GM23338 (cell line): ENCODE results near the gene HDGFL2. TPM values are rescaled to one million over a fixed set of nuclear protein-coding genes. Genes with fewer than 3 reads are reported as not detected.

ENCODE experiments used
- ATAC-seq: fragments of 200-7000 bp; cut with Tn5 transposase; 3 replicates; pipeline ENCODE4 v1.9.1; 2020
- DNase-seq: peaks from one replicate; pipeline ENCODE4 v3.0.0-alpha.2; 2015; ENCODE audit warnings: low spot score
- H2AFZ ChIP-seq: fragments of 200-600 bp; sonication (generic); 2 replicates; pipeline ENCODE4 v1.8.0; 2016; ENCODE audit warnings: antibody characterized with exemption, mild to moderate bottlenecking, moderate library complexity
- H3F3A ChIP-seq: fragments of 200-600 bp; sonication (generic); replicated peaks from 2 replicates; pipeline ENCODE4 v1.8.0; 2017; ENCODE audit warnings: antibody characterized with exemption, mixed run types, low read depth
- H3K27ac ChIP-seq: fragments of 200-600 bp; sonication (generic); 2 replicates; pipeline ENCODE4 v1.6.1; 2016; ENCODE audit warnings: low read depth
- H3K27me3 ChIP-seq: fragments of 200-600 bp; sonication (generic); 2 replicates; pipeline ENCODE4 v1.8.0; 2016; ENCODE audit warnings: mild to moderate bottlenecking, mixed run types, moderate library complexity; ENCODE audit not compliant: insufficient read depth
- H3K36me3 ChIP-seq: fragments of 200-600 bp; sonication (generic); 2 replicates; pipeline ENCODE4 v1.8.0; 2016; ENCODE audit warnings: mild to moderate bottlenecking; ENCODE audit not compliant: insufficient read depth
- H3K4me1 ChIP-seq: fragments of 200-600 bp; sonication (generic); 2 replicates; pipeline ENCODE4 v1.8.0; 2016; ENCODE audit warnings: mild to moderate bottlenecking, moderate library complexity; ENCODE audit not compliant: insufficient read depth
- H3K4me2 ChIP-seq: fragments of 200-600 bp; sonication (generic); 2 replicates; pipeline ENCODE4 v1.7.1; 2017; ENCODE audit warnings: mixed run types
- H3K4me3 ChIP-seq: fragments of 200-600 bp; sonication (generic); 2 replicates; pipeline ENCODE4 v1.6.1; 2016; ENCODE audit warnings: mixed run types
- H3K79me2 ChIP-seq: fragments of 200-600 bp; sonication (generic); replicated peaks from 2 replicates; pipeline ENCODE4 v1.8.0; 2017; ENCODE audit warnings: mild to moderate bottlenecking; ENCODE audit not compliant: insufficient read depth
- H3K9me2 ChIP-seq: fragments of 200-600 bp; sonication (generic); 2 replicates; pipeline ENCODE4 v1.8.0; 2017; ENCODE audit not compliant: insufficient read depth
- H4K20me1 ChIP-seq: fragments of 200-600 bp; sonication (generic); replicated peaks from 2 replicates; pipeline ENCODE4 v1.8.0; 2017; ENCODE audit warnings: mild to moderate bottlenecking; ENCODE audit not compliant: insufficient read depth
- H3K27ac Mint-ChIP-seq: 2 replicates; pipeline ENCODE4 v1.8.0; 2020; ENCODE audit warnings: inconsistent platforms, mild to moderate bottlenecking, moderate library complexity, mixed read lengths
- H3K27me3 Mint-ChIP-seq: 3 replicates; pipeline ENCODE4 v1.8.0; 2022; ENCODE audit warnings: low read depth, mild to moderate bottlenecking, moderate library complexity, mixed read lengths, inconsistent platforms; ENCODE audit not compliant: insufficient read depth, poor library complexity
- H3K36me3 Mint-ChIP-seq: 3 replicates; pipeline ENCODE4 v1.8.0; 2021; ENCODE audit warnings: low read depth, mild to moderate bottlenecking, inconsistent platforms, moderate library complexity, mixed read lengths
- H3K4me1 Mint-ChIP-seq: 3 replicates; pipeline ENCODE4 v1.8.0; 2020; ENCODE audit warnings: mild to moderate bottlenecking, inconsistent platforms, mixed read lengths
- H3K4me3 Mint-ChIP-seq: 3 replicates; pipeline ENCODE4 v1.8.0; 2021; ENCODE audit warnings: moderate library complexity, mild to moderate bottlenecking, inconsistent platforms, mixed read lengths
- H3K9me3 Mint-ChIP-seq: 3 replicates; pipeline ENCODE4 v1.8.0; 2020; ENCODE audit warnings: moderate library complexity, mild to moderate bottlenecking, inconsistent platforms, mixed read lengths
- ETS1 ChIP-seq: IDR thresholded peaks from 2 replicates; pipeline ENCODE4 v1.6.1; 2016; ENCODE audit warnings: antibody characterized with exemption
- EZH2 ChIP-seq: fragments of 200-600 bp; sonication (generic); IDR thresholded peaks from one replicate; pipeline ENCODE4 v1.8.0; 2017; ENCODE audit warnings: antibody characterized with exemption, mild to moderate bottlenecking, low read depth; ENCODE audit not compliant: unreplicated experiment
- EZH2phosphoT487 ChIP-seq: fragments of 200-600 bp; sonication (generic); IDR thresholded peaks from one replicate; pipeline ENCODE4 v1.8.1; 2018; ENCODE audit warnings: antibody characterized with exemption; ENCODE audit not compliant: unreplicated experiment
- NANOG ChIP-seq: IDR thresholded peaks from 2 replicates; pipeline ENCODE4 v1.6.1; 2016; ENCODE audit warnings: antibody characterized with exemption, borderline replicate concordance
- POLR2AphosphoS5 ChIP-seq: IDR thresholded peaks from 2 replicates; pipeline ENCODE4 v1.6.1; 2016; ENCODE audit warnings: antibody characterized with exemption, low read depth
- REST ChIP-seq: IDR thresholded peaks from one replicate; pipeline ENCODE4 v1.6.1; 2018; ENCODE audit warnings: antibody characterized with exemption; ENCODE audit not compliant: unreplicated experiment
- STAT1 ChIP-seq: IDR thresholded peaks from one replicate; pipeline ENCODE4 v1.6.1; 2016; ENCODE audit warnings: antibody characterized with exemption; ENCODE audit not compliant: unreplicated experiment
- ZNF114 ChIP-seq: fragments of 250-450 bp; sonication (Bioruptor Pico); IDR thresholded peaks from 2 replicates; pipeline ENCODE4 v1.5.0; 2020; ENCODE audit warnings: mild to moderate bottlenecking, moderate library complexity
- ZNF331 ChIP-seq: fragments of 250-450 bp; sonication (Bioruptor Pico); IDR thresholded peaks from 2 replicates; pipeline ENCODE4 v1.5.0; 2020; ENCODE audit warnings: low read depth, mild to moderate bottlenecking, moderate library complexity
- ZNF462 ChIP-seq: fragments of 250-450 bp; sonication (Bioruptor Pico); IDR thresholded peaks from 2 replicates; pipeline ENCODE4 v1.5.0; 2020; ENCODE audit warnings: mild to moderate bottlenecking, moderate library complexity
- polyA plus RNA-seq: library from polyadenylated mRNA; unstranded; fragments of >200 nt; fragmentation: Nextera tagmentation; extraction: Ambion mirVana; gene quantifications from 2 replicates; pipeline ENCODE4 v1.2.1, GENCODE V29; 2016
- total RNA-seq: library from RNA; depleted of rRNA; stranded (reverse); fragments of >200 nt; shearing (Covaris generic); gene quantifications from 2 replicates; pipeline ENCODE4 v1.2.3, GENCODE V29; 2014

The HDGFL2 gene
- total and polyA plus RNA-seq, 2 experiments from 2014 or later: 64.8 to 113 TPM

- H3K27me3 ChIP-seq: 0 out of 2 replicates have a peak, but pooled peaks cover 4% of the 10 kb centered on the region
- no peak overlapping the region for H2AFZ ChIP-seq
- H4K20me1 ChIP-seq: no peaks in the 10 kb centered on the region; the same call in none of the 2 replicates
- H3K79me2 ChIP-seq: no peaks in the 10 kb centered on the region
- ATAC-seq (no peak), DNase-seq (no peak)
- H3K4me3 Mint-ChIP-seq: no peak overlapping the region
- H3K4me3 ChIP-seq: no peak overlapping the region
- H3K36me3 ChIP-seq: peaks cover 5% of the 10 kb centered on the region; the same call in 1 of the 2 replicates
- peaks cover 13% of the 10 kb centered on the region for H3K36me3 Mint-ChIP-seq
- TF ChIP-seq EZH2phosphoT487 (no peak), POLR2AphosphoS5 (no peak), EZH2 (no peak), ETS1 (no peak)
- no peaks in the 10 kb centered on the region for H3F3A ChIP-seq
- no peak overlapping the region for H3K4me2 ChIP-seq
- no peak overlapping the region for H3K27ac ChIP-seq
- H3K4me1 Mint-ChIP-seq: no peaks in the 10 kb centered on the region
- no peaks in the 10 kb centered on the region for H3K9me2 ChIP-seq
- no peak overlapping the region for H3K27ac Mint-ChIP-seq
- no peaks in the 10 kb centered on the region for H3K9me3 Mint-ChIP-seq
- peaks cover 15% of the 10 kb centered on the region for H3K27me3 Mint-ChIP-seq
- H3K4me1 ChIP-seq: no peaks in the 10 kb centered on the region
Observed at GRCh38 chr19:4504297-4504701, 32.2 kb downstream of the HDGFL2 start.

GRCh38 chr19:4504891-4505569 lies 32.9 kb downstream of the HDGFL2 start:
- Mint-ChIP-seq H3K27ac (no peak overlapping the region), H3K36me3 (peaks cover 11% of the 10 kb centered on the region), H3K4me1 (no peaks in the 10 kb centered on the region), H3K9me3 (no peaks in the 10 kb centered on the region), H3K27me3 (peaks cover 19% of the 10 kb centered on the region), H3K4me3 (no peak overlapping the region)
- H3K79me2 ChIP-seq: no peaks in the 10 kb centered on the region
- peaks cover 10% of the 10 kb centered on the region; the same call in 1 of the 2 replicates for H3K27me3 ChIP-seq
- peaks cover 5% of the 10 kb centered on the region; the same call in 1 of the 2 replicates for H3K36me3 ChIP-seq
- TF ChIP-seq POLR2AphosphoS5: no peak
- TF ChIP-seq ZNF114 (CRISPR knock-in tag): no peak
- no peak for TF ChIP-seq ZNF331 (CRISPR knock-in tag)
- TF ChIP-seq NANOG: no peak
- no peak for TF ChIP-seq ZNF462 (CRISPR knock-in tag)
- TF ChIP-seq STAT1: no peak
- no peak for TF ChIP-seq REST
- no peaks in the 10 kb centered on the region for H3K9me2 ChIP-seq
- H4K20me1 ChIP-seq: no peaks in the 10 kb centered on the region; the same call in none of the 2 replicates
- DNase-seq: no peak
- H3K4me3 ChIP-seq: no peak overlapping the region
- no peaks in the 10 kb centered on the region for H3F3A ChIP-seq
- H2AFZ ChIP-seq: no peak overlapping the region
- no peaks in the 10 kb centered on the region for H3K4me1 ChIP-seq
- H3K27ac ChIP-seq: no peak overlapping the region
- no peak for ATAC-seq
- no peak overlapping the region for H3K4me2 ChIP-seq
